HG03095 (cell line): ENCODE data around the gene CILP.
"Not testable (repeated sequence)": the region's sequence is repeated elsewhere in the genome, so short reads cannot be mapped to it uniquely, and the experiment has no call there.

Source experiments
- ATAC-seq: cut with Tn5 transposase; IDR thresholded peaks from one replicate; pipeline ENCODE4 v1.9.1; 2021; ENCODE audit warnings: moderate library complexity; ENCODE audit not compliant: unreplicated experiment

CILP gene

GRCh38 chr15:65197337-65197645 is 14.0 kb downstream of the CILP start:
- no peak for ATAC-seq

DNA sequence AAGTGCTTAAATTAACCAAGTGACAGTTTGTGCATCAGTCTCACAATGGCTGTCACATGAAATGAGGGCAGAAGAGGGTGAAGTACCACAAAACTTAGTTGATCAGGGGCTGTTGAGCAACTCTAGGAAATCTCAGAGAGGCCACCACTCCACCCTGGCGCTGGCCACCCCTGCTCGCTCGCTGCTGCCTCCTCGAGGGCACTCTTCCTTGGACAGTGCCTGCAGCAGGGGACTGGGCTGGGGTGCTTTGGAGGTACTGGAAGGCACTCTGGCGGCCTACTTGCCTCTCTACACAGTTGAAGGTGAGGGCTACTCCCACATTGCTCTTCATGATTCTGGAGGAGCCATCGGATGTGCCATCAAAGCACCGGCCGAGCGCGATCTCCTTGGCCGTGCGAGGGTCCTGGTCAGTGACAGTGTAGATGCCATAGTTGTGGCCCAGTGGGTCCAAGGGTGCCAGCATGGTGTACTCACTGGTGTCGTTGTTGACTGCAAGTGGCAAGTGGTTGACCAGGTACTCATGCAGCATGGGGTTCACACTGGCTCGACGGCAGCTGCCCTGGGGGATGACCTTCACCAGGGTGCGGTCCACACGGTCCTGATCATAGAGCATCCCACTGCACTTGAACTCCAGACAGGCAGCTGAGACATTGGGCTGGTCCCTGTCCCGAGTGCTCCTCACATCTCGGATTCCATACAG is 14.5 kb downstream of the CILP start:
- ATAC-seq, result no peak

DNA sequence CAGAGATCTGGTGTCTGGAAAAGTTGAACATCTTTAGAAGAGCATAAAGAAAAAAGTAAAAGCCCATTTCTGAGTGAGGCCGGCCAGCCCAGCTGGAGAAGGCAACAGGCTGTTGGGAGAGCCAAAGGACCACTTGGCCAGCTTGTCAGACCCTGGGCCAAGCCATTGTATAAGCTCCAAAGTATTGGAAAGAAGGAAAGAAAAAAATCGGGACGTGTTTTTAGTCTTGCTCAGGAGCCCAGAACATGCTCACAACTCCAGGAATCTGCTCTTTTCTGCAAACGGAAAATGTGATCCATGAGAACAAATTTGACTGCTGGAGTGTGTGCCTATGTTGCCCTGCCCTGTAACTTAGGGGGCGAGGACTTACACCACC is 15.7 kb downstream of the CILP start:
- ATAC-seq, result no peak

- no peak for ATAC-seq
These were observed 16.3 kb downstream of the CILP start for GRCh38 chr15:65194826-65195547.

DNA sequence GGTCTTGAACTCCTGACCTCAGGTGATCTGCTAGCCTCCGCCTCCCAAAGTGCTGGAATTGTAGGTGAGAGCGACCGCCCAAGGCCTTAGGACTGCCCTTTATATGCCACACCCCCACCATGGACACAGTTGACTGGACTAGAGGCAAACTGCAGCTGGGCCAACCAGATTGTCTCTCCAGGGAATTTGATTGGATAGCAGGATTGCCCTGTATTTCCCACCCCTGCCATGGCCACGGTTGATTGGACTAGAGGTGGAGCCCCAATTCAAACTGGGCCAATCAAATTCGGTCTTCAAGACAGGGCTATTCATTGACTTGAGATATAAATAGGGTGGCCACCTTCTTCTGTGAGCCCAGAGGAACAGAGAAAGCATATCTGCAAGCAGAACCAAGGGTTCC is 19.3 kb downstream of the CILP start:
- ATAC-seq, result no peak

DNA sequence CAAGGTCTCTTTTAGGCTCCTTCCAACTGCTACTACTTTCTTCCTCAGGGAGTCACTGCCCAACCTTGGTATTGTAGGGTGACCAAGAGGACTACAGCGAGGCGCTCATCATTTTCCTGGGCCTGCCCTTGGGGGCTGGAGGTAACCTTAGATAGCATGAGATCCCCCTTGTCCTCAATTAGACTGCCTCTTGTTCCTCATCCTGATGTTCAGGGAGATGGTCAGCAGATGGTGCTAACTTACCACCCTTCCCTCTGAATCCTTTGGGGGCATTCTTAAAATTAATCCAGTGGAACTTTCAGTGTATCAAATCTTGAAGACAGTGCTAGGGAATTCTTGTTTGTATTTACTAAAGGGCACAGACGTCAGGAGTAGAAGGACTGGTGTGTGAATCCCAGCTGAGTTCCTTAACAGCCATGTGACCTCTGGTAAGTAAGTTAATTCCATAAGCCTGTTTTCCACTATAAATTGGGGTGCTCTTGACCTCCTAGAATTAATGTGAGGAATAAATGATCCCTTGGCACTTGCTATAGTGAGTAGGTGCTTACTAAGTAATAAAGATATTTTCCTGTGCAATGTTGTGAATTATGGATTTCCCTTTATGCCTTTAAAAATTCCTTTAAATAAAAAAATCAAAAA is 22.1 kb downstream of the CILP start:
- no peak for ATAC-seq

GRCh38 chr15:65188472-65188871 is 22.8 kb downstream of the CILP start:
- not testable (repeated sequence) for ATAC-seq

GRCh38 chr15:65184868-65185717 is 26.2 kb downstream of the CILP start, which contains the start of gene CLPX:
Gene CLPX (minus strand): TSS chr15:65185342. CDS start chr15:65185153, 189 bp downstream.
- peak; percentile 61 for ATAC-seq

GRCh38 chr15:65184305-65184867 is 26.9 kb downstream of the CILP start:
- peak; percentile 33 for ATAC-seq

- ATAC-seq, result no peak
These were observed 27.5 kb downstream of the CILP start for GRCh38 chr15:65183865-65184159.

DNA sequence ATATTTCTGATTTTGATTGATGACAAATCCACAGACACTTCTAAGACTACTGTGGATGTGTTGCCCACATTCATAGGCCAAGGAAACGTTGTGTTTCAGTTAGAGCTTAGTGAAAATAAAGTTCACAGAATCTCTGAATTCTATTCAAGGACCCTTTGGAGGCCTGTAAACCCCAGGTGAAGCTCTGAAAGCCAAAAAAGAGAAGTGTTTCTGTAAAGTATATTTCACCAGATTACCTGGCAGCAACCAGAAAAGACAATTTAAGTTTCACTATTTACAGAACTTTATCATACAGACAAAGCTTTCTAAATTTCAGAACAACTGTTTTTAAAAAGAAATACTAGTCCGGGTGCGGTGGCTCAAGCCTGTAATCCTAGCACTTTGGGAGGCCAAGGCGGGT is 28.7 kb downstream of the CILP start:
- no peak for ATAC-seq

DNA sequence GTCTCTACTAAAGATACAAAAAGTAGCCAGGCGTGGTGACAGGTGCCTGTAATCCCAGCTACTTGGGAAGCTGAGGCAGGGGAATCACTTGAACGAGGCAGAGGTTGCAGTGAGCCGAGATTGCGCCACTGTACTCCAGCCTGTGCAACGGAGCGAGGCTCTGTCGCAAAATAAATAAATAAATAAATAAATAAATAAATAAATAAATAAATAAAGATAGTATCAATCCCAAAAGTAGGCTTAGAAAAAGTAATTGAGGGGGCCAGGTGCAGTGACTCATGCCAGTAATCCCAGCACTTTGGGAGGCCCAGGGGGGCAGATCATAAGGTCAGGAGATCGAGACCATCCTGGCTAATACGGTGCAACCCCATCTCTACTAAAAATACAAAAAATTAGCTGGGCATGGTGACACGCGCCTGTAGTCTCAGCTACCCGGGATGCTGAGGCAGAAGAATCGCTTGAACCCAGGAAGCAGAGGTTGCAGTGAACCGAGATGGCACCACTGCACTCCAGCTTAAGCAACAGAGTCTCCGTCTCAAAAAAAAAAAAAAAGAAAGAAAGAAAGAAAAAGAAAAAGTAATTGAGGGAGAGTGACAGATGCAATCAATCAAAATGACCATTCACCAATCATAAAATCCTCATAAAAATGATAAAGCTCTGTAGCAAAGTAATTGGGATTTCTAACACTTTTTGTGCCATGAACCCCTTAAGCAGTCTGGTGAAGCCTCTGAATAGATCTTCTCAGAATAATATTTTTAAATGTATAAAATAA is 29.5 kb downstream of the CILP start:
- not testable (repeated sequence) for ATAC-seq

GRCh38 chr15:65180167-65180566 is 31.1 kb downstream of the CILP start:
- no peak for ATAC-seq

DNA sequence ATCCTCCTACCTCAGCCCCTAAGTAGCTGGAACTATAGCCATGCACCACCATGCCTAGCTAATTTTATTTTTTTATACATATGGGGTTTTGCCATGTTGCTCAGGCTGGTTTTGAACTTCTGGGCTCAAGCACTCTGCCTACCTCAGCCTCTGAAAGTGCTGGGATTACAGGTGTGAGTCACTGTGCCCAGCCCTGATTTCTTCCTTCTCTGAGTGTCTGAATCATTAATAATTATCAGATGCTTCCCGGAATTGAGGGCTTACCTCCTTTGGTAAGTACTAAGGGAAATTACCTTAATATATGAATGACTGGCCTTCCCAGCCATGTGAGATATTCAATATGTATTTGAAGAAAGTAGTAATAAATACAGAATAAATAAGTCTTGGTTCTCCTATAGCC is 33.4 kb downstream of the CILP start:
- ATAC-seq, result no peak

- ATAC-seq, result no peak
These were observed 35.2 kb downstream of the CILP start for GRCh38 chr15:65176056-65176455.

- no peak for ATAC-seq
These were observed 35.8 kb downstream of the CILP start for GRCh38 chr15:65175511-65175910.

GRCh38 chr15:65174509-65174908 is 36.8 kb downstream of the CILP start:
- ATAC-seq, result no peak

- no peak for ATAC-seq
These were observed 38.7 kb downstream of the CILP start for GRCh38 chr15:65172531-65172930.

DNA sequence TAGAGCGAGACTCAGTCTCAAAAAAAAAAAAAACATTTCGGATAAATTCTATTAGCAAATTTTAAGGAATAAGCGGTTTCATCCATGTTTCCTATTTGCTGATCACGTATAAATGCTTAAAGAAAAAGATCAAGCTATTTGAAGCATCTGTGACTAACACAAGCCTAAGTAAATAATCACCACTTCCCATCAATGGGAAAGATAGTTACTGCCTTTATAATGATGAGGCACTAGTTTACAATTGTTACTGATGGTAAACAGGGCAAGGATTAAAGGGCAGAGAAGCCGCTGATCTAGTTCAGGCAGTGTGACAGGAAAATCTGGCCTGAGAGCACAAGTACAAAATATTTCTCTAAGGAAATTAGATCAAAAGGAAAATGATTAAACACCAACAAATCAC is 39.8 kb downstream of the CILP start:
- ATAC-seq, result no peak

GRCh38 chr15:65165875-65166274 is 45.4 kb downstream of the CILP start:
- ATAC-seq, result no peak
